GM15510 (cell line): ENCODE results near the gene CDH12.

ENCODE experiments used
- POLR2A ChIP-seq: IDR thresholded peaks from 3 replicates; pipeline ENCODE4 v1.6.1; 2011; ENCODE audit warnings: borderline replicate concordance; ENCODE audit not compliant: insufficient read length; ENCODE audit errors: extremely low read depth

The CDH12 gene

GRCh38 chr5:22557251-22557650 lies 295.9 kb downstream of the CDH12 start:
- TF ChIP-seq POLR2A, result no peak

GRCh38 chr5:22554475-22554874 lies 298.7 kb downstream of the CDH12 start:
- TF ChIP-seq POLR2A, result no peak

GRCh38 chr5:22549876-22550671 lies 303.1 kb downstream of the CDH12 start:
- no peak for TF ChIP-seq POLR2A

- TF ChIP-seq POLR2A, result no peak
These were observed 310.8 kb downstream of the CDH12 start for GRCh38 chr5:22542340-22542739.

GRCh38 chr5:22541037-22541436 lies 312.1 kb downstream of the CDH12 start:
- TF ChIP-seq POLR2A, result no peak

GRCh38 chr5:22539762-22540161 lies 313.4 kb downstream of the CDH12 start:
- TF ChIP-seq POLR2A, result no peak

GRCh38 chr5:22531986-22532385 lies 321.2 kb downstream of the CDH12 start:
- no peak for TF ChIP-seq POLR2A

GRCh38 chr5:22521521-22521920 lies 331.6 kb downstream of the CDH12 start:
- TF ChIP-seq POLR2A, result no peak

GRCh38 chr5:22514231-22514630 lies 338.9 kb downstream of the CDH12 start:
- no peak for TF ChIP-seq POLR2A

GRCh38 chr5:22505891-22506290 lies 347.3 kb downstream of the CDH12 start:
- no peak for TF ChIP-seq POLR2A

- TF ChIP-seq POLR2A, result no peak
These were observed 348.7 kb downstream of the CDH12 start for GRCh38 chr5:22504411-22504810.

- TF ChIP-seq POLR2A, result no peak
These were observed 352.6 kb downstream of the CDH12 start for GRCh38 chr5:22500556-22500955.

- no peak for TF ChIP-seq POLR2A
These were observed 356.5 kb downstream of the CDH12 start for GRCh38 chr5:22496666-22497065.

- TF ChIP-seq POLR2A, result no peak
These were observed 358.0 kb downstream of the CDH12 start for GRCh38 chr5:22495016-22495720.

- no peak for TF ChIP-seq POLR2A
These were observed 364.7 kb downstream of the CDH12 start for GRCh38 chr5:22488427-22488826.

- no peak for TF ChIP-seq POLR2A
These were observed 372.8 kb downstream of the CDH12 start for GRCh38 chr5:22480305-22480704.
